ENCODE data around the gene NCOA3. TPM values are rescaled to one million over a fixed set of nuclear protein-coding genes. Genes with fewer than 3 reads are reported as not detected.

NCOA3 gene
- total RNA-seq, 1 experiment from 2014 or later: 25.9 TPM

GRCh38 chr20:47532002-47532401, 30.3 kb downstream of the NCOA3 start:
- ChIA-PET POLR2A (no interaction called here), RAD21 (ENCODE audit: low non-redundant PET in 1 of 2, low total read pairs in 2 of 2, uncharacterized antibody in 2 of 2, unreplicated experiment in 2 of 2) (no interaction called here), CTCF (no interaction called here)
- Histone ChIP-seq H3K4me2 (ENCODE audit: low read length) (no peak overlapping the region), H3K79me2 (ENCODE audit: insufficient read depth, low read length) (peaks cover 25% of the 10 kb centered on the region), H3K27me3 (ENCODE audit: insufficient read depth, low read length) (no peaks in the 10 kb centered on the region), H3K9me3 (ENCODE audit: control insufficient read depth in 1 of 2, insufficient read depth in 1 of 2, low read depth in 1 of 2, low read length in 2 of 2) (no peaks in the 10 kb centered on the region), H3K27ac (ENCODE audit: low read depth, low read length) (no peak overlapping the region), H4K20me1 (ENCODE audit: insufficient read depth) (no peaks in the 10 kb centered on the region; the same call in 1 of the 2 replicates), H3K4me1 (ENCODE audit: control insufficient read depth in 1 of 2, insufficient read depth in 2 of 2, low read length in 2 of 2) (peaks cover 0 to 4% of the 10 kb centered on the region in 2 experiments; a peak in 1 of 4 replicates), H2AFZ (ENCODE audit: low read depth, low read length, poor library complexity, severe bottlenecking) (no peak overlapping the region), H3K9ac (ENCODE audit: low read length) (no peak overlapping the region), H3K4me3 (replicated peaks in 1 of 2; ENCODE audit: low read depth in 1 of 2, low read length in 2 of 2) (no peak overlapping the region), H3K36me3 (ENCODE audit: control insufficient read depth in 1 of 2, insufficient read depth in 2 of 2, low read length in 2 of 2) (no peaks in the 10 kb centered on the region), H3K9me2 (ENCODE audit: insufficient read depth) (no peaks in the 10 kb centered on the region)
- DNase-seq (ENCODE audit: low read depth, low spot score) (no peak), ATAC-seq (no peak)
- intact Hi-C loops (cut with micrococcal nuclease): no loop called here
- TF ChIP-seq CTCF (IDR thresholded peaks at IDR 0.05 in 2 of 3, conservative IDR thresholded peaks at IDR 0.05 in 1 of 3; ENCODE audit: borderline replicate concordance in 1 of 3, insufficient read depth in 1 of 3, low read depth in 2 of 3, low read length in 2 of 3): no peak
- no peak for TF ChIP-seq ZFX (IDR thresholded peaks at IDR 0.05)
- TF ChIP-seq MAX (IDR thresholded peaks at IDR 0.05): no peak
- no peak for TF ChIP-seq SIN3A (IDR thresholded peaks at IDR 0.05; ENCODE audit: low read depth)
- no peak for TF ChIP-seq REST (IDR thresholded peaks at IDR 0.05; ENCODE audit: low read depth)
- TF ChIP-seq POLR2AphosphoS5 (IDR thresholded peaks at IDR 0.05; ENCODE audit: low read depth, low read length): no peak
- no peak for TF ChIP-seq TCF7L2 (IDR thresholded peaks at IDR 0.05; ENCODE audit: borderline replicate concordance, extremely low read depth, insufficient read depth, insufficient read length)
- no peak for TF ChIP-seq ELF1 (IDR thresholded peaks at IDR 0.05; ENCODE audit: borderline replicate concordance, low read depth)
- BruUV-seq (replicated peaks): no TSS peak

All from HCT116 (cell line).